Measurements from ENCODE around the gene TBX4. TPM values are rescaled to one million over a fixed set of nuclear protein-coding genes. Genes with fewer than 3 reads are reported as not detected.

TBX4 gene
- total RNA-seq, 3 donors from 2014 or later, result 0.80 TPM; not detected in 2

- intact Hi-C loops (cut with DNase I; ENCODE audit: low total_unique reads), result no loop called here
Observed at GRCh38 chr17:61483778-61484116, 31.5 kb downstream of the TBX4 start.

GRCh38 chr17:61484174-61484573 is 32.0 kb downstream of the TBX4 start:
- Histone ChIP-seq H3K27ac (no peak overlapping the region), H3K27me3 (no peaks in the 10 kb centered on the region), H3K4me3 (no peak overlapping the region), H3K36me3 (no peaks in the 10 kb centered on the region), H3K9me3 (no peaks in the 10 kb centered on the region), H3K4me1 (no peaks in the 10 kb centered on the region)
- no peak for DNase-seq (ENCODE audit: low spot score in 2 of 2)
- intact Hi-C loops (cut with DNase I; ENCODE audit: low total_unique reads), result no loop called here
- TF ChIP-seq POLR2AphosphoS5 (IDR thresholded peaks at IDR 0.05) (no peak), POLR2A (IDR thresholded peaks at IDR 0.05) (no peak), CTCF (IDR thresholded peaks at IDR 0.05) (no peak)

More at GRCh38 chr17:61483778-61484116, 31.5 kb downstream of the TBX4 start:
- no peak overlapping the region for H3K27ac ChIP-seq
- no peak for DNase-seq (ENCODE audit: low spot score in 2 of 2)
- H3K36me3 ChIP-seq, result no peaks in the 10 kb centered on the region
- no peaks in the 10 kb centered on the region for H3K27me3 ChIP-seq
- H3K4me3 ChIP-seq, result no peak overlapping the region
- H3K9me3 ChIP-seq, result no peaks in the 10 kb centered on the region
- no peak for TF ChIP-seq CTCF (IDR thresholded peaks at IDR 0.05)
- no peak for TF ChIP-seq POLR2AphosphoS5 (IDR thresholded peaks at IDR 0.05)
- TF ChIP-seq POLR2A (IDR thresholded peaks at IDR 0.05), result no peak
- H3K4me1 ChIP-seq, result no peaks in the 10 kb centered on the region

GRCh38 chr17:61485067-61485775 is 33.0 kb downstream of the TBX4 start:
- no peaks in the 10 kb centered on the region for H3K9me3 ChIP-seq
- H3K27me3 ChIP-seq, result no peaks in the 10 kb centered on the region
- H3K36me3 ChIP-seq, result no peaks in the 10 kb centered on the region
- TF ChIP-seq CTCF (IDR thresholded peaks at IDR 0.05), result no peak
- TF ChIP-seq POLR2AphosphoS5 (IDR thresholded peaks at IDR 0.05), result no peak
- TF ChIP-seq POLR2A (IDR thresholded peaks at IDR 0.05), result no peak
- intact Hi-C loops (cut with DNase I; ENCODE audit: low total_unique reads), result no loop called here
- no peak overlapping the region for H3K27ac ChIP-seq
- H3K4me3 ChIP-seq, result no peak overlapping the region
- DNase-seq (ENCODE audit: low spot score in 2 of 2), result no peak
- no peaks in the 10 kb centered on the region for H3K4me1 ChIP-seq

GRCh38 chr17:61486135-61487120 is 34.2 kb downstream of the TBX4 start:
- TF ChIP-seq POLR2AphosphoS5 (IDR thresholded peaks at IDR 0.05), result no peak
- TF ChIP-seq CTCF (IDR thresholded peaks at IDR 0.05), result no peak
- no peak for TF ChIP-seq POLR2A (IDR thresholded peaks at IDR 0.05)
- no peaks in the 10 kb centered on the region for H3K4me1 ChIP-seq
- H3K27ac ChIP-seq, result no peak overlapping the region
- H3K9me3 ChIP-seq, result no peaks in the 10 kb centered on the region
- no peaks in the 10 kb centered on the region for H3K27me3 ChIP-seq
- DNase-seq (ENCODE audit: low spot score in 2 of 2), result no peak
- intact Hi-C loops (cut with DNase I; ENCODE audit: low total_unique reads), result no loop called here
- no peak overlapping the region for H3K4me3 ChIP-seq
- H3K36me3 ChIP-seq, result no peaks in the 10 kb centered on the region

Measured in breast epithelium (tissue), 4 donors.